Activated T-helper 1 cell treated with Interleukin-2 at 50 U/mL for 16 hours (primary cell): Measurements from ENCODE around the gene TBPL2.
"Not testable (repeated sequence)": the region's sequence is repeated elsewhere in the genome, so short reads cannot be mapped to it uniquely, and the experiment has no call there.

Source experiments
- DNase-seq: peaks from one replicate; pipeline ENCODE4 v3.0.0-alpha.2; 2020; ENCODE audit warnings: low read depth

Gene TBPL2

DNA sequence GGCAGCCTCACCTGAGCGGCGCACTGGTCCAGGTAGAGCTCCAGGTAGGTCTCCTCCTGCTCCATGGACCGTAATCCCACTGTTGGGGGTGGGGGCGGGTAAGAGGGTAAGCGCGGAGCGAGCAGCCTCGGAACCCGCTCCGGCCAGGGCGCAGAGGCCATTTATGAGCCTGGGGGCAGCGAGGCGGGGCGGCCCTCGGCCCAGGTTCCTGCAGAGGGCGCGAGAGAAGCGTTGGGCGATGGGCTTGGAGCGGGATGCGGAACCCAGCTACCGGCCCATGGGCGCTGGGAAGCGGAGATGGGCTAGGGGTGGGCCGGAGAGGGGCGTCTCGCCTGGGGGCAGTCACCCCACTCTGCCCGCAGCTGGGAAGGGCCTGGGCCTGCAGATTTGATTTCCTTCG, at the start of gene TBPL2:
TBPL2 (minus strand) TSS at position 232 of the 400 bp plus-strand sequence; CDS start at position 65, 167 bp downstream.
- no peak for DNase-seq

DNA sequence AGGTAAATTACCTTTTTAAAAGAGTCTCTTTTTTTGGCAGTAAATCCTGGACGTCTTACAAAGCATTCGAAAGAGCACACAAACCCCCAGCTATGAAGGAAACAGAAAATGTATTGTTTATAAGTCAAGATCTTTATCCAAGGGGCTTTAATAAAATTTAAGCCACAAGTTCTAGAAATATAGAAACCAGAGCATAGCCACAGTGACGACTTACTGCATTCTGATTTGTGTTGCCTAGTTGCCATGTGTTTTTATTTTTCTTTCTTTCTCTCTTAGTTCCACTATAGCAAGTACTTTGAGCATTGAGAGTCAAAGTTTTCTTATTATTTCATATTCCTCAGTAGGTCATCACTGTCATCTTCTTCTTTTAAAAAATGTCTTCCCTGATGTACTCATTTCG, 47.8 kb upstream of the TBPL2 start:
- DNase-seq, result no peak

DNA sequence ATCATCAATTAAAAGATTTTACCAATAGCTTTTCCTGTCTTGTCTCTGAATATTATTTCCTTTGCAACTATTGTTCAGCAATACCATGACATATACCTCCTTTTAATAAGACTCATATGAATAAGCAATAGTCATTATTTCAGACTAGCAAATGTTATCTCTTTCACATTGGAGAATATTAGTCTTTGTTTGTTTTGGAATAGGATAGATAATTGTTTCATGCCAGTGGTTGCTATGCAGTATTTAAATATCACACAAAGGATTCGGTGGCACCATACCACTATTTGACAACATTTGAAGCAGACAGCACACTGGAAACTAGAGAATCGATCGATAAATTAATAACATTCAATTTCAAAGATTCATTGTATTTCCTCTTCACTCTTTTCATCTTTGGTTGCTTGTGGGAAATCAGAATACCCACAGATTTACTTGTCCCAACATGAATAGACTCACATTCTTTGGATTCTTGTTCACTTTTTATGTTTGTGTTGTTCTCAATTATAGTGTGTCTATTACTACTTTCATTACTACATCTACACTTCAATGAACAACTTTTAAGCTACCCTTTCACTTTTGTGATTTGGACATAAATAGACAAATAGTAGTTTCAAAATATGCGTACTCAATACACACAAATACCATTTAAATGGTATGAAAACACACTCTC, 42.7 kb upstream of the TBPL2 start:
- DNase-seq, result no peak

DNA sequence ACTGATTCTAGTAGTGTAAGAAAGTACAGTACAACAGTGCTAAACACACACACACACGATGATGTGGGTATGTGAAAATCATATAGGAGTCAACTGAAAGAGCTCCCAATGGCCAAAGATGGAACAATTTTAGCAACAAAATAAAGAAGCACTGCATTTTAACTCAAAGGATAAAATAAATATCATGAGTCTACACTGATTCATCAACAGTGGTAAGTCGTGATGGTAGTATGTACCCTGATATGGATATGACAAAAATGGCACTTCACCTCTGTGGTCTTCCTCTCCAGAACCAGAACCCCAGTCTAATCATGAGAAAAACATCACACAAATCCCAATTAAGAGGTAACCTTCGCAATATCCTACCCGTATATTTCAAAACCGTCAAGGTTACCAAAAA, 41.4 kb upstream of the TBPL2 start:
- no peak for DNase-seq

DNA sequence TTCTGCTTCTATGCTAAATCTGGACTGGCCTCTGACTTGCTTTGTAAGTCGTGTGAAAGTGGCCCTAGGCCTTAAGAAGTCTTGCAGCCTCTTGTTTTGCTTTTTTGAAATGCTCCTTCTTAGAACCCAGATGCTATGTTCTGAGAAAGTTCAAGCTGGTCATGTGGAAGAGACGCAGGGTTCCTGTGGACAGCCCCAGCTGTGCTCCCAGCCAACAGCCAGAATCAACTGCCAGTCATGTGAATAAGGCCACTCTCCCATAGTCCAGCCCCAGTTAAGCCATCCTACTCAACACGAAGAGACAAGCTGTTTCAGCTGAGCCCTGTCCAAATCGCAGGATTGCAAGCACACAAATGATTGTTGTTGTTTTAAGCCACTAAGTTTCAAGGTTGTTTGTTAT, 37.3 kb upstream of the TBPL2 start:
- DNase-seq, result no peak

DNA sequence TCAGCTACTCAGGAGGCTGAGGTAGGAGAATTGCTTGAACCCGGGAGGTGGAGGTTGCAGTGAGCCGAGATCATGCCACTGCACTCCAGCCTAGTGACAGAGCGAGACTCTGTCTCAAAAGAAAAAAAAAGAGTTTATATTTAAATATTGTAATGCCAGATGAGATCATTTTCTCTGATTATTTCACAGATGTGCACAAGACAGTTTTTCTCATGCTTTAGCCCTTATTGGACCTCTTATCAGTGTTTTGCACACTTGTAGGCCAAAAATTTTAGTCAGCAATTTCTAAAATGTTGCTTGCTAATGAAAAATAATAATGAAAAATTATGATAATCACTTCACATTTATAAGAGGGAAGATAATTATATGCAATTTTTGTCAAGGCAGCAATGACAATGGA, 36.0 kb upstream of the TBPL2 start:
- DNase-seq, result not testable (repeated sequence)

DNA sequence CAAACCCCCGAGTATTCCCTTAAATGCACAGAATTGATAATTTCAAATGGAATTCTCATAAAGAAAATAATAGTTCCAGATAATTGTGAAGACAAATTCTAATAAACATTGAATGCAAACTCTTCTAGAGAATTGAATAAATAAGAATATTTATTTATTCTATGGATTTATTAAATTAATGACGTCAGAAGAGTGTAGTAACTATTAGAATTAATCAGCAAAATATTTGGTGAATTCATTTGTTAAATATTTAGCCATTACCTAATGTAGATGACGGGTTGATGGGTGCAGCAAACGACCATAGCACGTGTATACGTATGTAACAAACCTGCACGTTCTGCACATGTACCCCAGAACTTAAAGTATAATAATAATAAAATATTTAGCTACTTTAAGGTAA, 33.4 kb upstream of the TBPL2 start:
- no peak for DNase-seq

DNA sequence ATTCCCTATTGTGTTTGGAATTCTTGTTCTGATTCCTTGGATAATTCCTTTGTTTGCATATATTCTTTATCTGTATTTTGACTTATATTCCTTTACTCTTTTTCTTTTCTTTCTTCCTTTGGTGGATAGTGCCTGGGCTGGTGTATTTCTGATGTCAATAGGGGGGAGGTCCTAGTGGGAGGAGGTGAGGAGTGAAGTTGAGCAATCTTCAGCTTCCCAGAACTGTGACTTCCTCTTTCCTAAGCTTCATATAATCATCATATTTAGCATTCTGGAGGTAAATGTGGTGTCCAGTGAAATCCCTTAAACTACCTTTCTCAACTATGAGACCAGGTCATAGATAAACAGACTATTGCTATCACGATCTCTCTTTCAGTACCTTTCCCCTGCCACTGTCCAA, 29.6 kb upstream of the TBPL2 start:
- DNase-seq, result no peak

DNA sequence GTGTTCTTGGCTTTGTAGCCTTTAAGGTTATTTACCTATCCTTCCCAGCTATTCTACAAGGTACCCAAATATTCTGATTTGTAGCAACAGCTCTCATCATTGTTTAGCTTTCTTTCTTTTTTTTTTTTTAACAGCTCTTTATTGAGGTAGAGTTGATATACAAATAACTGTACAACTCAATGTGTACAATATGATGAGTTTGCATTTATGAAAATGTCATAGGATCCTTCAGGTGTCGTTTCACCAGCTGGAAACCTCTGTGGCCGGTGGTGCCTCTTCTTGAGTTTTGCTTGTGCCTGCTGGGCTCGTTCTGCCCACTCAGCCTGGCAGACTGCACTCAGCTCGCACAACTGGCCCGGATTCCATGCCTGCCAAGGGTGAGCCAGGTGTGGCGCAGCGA, 26.9 kb upstream of the TBPL2 start:
- DNase-seq, result no peak

DNA sequence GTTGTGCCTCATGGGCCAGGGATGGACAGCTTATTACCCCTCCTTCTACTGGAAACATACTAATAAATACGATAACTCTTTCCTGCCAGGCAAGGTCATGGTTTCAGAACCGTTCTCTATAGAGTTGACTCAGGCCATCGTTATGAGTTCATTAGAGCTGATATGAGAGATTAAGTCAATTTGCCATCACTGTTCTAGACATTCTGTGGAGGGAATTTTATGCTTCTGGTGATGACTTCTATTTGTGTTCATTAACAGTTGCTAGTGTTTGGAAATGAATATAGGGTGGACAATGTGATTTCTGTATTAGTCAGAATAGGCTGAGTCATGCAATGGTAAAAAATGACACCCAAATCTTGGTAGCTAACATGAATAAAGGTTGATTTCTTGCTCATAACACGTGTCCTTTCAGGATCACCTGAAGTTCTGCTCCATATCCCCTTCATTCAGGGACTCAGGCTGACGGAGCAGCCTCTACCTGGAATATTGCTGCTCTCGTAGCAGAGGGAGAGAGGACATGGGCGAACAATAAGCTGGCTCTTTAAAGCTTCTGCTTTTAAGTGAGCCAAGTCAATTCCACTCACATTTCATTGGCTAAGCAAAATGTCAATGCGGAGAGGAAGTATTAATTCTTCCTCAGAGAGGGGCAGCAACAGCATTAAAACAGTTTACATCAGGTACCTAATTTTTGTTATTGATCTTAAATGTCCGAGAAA, 18.5 kb upstream of the TBPL2 start:
- no peak for DNase-seq

DNA sequence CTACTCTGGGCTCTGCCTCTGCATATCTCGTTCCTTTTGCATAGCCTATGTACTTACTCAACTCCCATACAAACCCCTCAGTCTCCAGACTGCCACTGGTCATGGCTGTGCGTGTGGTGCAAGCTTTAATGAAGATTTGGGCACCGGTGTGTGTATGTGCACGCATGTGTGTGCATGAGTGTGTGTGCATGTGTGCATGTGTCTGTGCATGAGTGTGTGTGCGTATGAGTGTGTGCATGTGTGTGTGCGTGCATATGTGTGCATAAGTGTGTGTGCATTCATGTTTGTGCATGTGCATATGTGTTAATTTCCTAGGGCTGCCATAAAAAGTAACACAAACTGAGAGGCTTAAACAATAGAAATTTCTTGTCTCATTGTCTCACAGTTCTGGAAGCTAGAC, 17.1 kb upstream of the TBPL2 start:
- DNase-seq, result no peak

DNA sequence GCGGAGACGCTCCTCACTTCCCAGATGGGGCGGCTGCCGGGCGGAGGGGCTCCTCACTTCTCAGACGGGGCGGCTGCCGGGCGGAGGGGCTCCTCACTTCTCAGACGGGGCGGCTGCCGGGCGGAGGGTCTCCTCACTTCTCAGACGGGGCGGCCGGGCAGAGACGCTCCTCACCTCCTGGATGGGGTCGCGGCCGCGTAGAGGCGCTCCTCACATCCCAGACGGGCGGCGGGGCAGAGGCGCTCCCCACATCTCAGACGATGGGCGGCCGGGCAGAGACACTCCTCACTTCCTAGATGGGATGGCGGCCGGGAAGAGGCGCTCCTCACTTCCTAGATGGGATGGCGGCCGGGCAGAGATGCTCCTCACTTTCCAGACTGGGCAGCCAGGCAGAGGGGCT, 16.0 kb upstream of the TBPL2 start:
- not testable (repeated sequence) for DNase-seq

DNA sequence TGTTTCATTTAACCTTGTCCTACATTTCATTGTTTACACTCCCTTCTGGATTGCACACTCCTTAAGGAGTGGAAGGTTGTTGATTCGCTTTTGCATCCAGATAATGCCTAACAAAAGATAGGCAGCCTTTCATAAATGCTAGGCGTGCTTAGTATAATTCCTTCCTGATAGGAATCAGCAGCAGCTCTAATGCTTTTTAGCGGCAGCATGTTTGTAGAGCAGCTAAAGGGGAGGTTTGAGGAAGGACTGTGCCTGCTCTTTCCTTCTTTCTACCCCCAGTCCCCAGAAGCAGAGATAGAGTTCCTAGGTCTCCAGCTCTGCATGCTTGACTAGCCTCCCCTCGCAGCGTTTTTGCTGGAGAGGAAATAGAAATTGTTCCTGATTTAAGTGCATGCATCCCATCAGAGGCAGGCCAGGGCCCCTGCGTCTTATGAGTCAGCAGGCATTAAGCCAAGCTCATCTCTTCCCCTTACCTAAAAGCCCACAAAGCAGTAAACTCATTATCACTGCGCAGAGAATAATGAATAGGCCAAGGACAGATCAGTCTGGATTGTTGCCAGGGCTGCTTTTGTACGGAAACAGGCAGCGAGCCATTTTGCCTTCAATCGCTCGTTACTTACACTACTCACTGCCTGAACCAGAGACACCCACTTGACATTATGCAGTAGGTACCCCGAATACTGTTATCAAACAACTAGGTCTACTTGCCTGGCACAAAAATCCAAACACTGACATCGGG, 14.0 kb upstream of the TBPL2 start:
- DNase-seq, result no peak

DNA sequence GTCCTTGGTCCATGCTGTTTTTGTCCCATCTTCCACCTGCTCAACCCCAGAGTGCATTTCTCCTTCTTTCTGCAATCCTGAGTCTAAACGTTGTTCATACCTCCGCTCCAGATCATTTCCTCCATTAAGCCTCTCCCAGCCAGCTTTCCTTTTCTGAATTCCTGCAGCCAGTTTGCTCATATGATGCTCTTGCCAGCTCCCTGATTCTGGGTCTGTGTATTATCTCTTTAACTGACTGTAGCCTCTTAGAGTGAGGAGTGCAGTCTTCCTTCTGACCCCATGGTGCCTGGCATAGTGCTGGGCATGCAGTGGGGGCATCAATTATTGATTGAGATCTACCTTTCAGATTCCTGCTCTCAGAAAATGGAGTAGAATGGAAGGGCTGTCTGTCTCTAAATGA, 11.5 kb upstream of the TBPL2 start:
- DNase-seq, result no peak

DNA sequence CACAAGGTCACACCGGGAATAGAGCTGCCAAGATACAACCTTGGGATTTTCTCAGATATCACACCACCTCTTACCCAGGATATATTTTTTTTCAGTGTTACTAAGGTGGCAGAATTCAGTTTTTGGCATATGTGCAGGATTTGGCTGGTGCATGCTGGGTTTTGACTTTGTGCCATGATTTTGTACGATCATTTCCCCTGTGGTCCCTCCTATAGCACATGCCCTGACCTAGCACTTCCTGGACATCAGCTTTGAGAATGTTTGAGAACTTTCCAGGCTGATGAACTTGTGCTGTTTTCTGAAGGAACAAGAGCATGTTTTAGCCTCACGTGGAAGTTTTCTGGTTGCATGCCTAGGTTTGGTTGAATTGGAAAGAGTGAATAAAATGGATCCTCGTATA, 11.0 kb upstream of the TBPL2 start:
- no peak for DNase-seq

DNA sequence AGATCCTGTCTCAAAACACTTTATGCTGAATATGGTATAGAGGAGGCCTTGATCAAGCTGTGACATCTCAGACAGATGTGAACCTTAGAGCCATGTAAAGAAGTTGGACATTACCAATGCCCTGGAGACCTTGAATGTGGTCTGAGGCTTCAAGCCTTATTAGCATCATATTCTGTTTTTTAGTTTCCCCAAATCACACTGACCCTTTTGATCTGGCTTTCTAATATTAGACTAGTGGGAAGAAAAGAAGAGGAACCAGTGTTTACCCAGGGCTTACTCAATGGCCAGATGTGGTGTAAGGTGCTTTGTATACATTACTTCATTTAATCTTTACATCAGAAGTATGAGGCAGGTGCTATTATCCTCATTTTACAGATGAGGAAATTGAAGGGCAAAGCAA, 10.6 kb upstream of the TBPL2 start:
- DNase-seq, result no peak

DNA sequence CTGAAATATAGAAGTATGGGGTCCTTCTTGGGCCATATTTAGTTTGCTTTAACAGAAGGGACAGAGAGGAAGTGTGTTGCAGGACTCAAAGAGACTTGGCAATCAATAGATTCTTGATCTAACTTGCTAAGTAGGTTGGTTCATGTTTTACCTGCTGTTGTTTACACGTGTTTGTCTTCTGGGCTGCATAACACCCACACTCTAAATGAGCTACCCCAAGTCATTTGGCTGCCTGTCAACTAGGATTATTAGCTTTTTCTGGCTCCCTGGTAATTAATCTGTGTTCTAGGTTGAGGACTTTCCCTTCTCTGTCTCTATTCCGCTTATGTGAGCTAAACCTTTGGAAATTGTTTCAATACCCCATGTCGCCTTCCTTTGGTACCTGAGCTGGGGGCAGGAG, 10.1 kb upstream of the TBPL2 start:
- no peak for DNase-seq

DNA sequence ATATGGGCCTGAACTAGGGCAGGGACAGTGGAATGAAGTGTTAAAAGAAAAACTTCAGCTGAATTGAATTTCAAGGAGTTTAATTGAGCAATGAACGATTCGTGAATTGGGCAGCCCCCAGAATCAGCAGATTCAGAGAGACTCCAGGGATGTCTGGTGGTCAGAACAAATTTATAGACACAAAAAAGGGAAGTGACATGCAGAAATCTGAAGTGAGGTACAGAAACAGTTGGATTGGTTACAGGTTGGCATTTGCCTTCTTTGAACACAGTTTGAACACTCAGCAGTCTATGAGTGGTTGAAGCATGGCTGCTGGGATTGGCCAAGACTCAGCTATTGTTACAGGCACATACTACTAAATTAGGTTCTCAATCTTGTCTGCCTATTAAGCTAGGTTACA, 9.7 kb upstream of the TBPL2 start:
- DNase-seq, result no peak

DNA sequence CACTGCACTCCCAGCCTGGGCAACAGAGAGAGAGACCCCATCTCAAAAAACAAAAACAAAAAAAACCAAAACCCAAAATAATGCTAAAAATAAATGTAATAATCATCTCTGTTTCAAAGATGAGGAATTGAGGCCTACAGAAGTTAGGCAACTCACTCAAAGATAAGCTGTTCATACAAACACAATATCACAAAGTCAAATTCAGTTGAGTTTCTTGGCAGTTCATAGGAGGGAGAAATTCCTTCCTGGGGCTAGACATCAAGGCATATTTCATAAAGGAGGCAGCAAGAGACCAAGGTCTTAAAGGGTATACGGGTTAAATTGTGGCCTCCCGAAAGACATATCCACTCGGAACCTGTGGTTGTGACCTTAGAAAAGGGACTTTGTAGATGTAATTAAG, 8.7 kb upstream of the TBPL2 start:
- DNase-seq, result no peak

DNA sequence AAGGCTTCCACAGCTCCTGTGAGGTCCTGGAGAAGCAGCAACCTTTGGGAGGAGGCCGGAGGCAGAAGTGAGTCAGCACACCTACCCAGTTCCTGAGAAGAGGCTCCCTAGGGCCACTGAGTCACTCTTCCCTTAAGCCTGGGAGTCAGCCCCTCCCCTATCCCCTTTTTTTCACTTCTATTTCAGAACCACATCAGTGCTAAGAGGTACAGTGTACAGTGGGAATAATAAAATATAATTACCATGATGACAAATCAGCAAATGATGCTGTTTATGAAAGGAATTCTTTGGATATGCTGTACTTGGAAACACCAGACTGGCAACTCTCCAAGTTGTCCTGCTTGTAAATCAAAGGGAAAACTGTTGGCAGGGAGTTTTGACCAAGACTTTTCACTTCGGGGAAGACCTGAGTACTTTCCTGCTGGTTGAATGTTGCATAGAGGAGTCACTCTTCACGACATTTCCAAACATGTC, 7.8 kb upstream of the TBPL2 start:
- DNase-seq, result no peak

DNA sequence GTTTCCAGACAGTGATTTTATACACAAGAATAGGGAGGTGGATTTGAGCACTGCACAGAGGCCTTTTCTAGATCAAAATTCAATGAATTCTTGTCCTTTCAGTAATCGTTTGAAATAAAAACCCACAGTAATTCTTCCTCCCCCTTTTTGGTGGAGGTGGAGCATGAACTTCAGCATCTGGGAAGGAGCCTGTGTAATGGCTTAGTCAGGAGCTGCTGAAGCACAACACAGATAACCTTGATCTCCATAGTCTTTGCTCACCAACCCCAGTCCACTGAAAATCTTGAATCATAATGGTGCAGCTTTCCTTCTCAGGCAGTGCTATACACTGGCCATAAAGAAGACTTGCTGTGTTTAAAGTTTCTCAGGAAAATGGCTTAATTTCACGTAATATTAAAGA, 6.4 kb upstream of the TBPL2 start:
- no peak for DNase-seq

DNA sequence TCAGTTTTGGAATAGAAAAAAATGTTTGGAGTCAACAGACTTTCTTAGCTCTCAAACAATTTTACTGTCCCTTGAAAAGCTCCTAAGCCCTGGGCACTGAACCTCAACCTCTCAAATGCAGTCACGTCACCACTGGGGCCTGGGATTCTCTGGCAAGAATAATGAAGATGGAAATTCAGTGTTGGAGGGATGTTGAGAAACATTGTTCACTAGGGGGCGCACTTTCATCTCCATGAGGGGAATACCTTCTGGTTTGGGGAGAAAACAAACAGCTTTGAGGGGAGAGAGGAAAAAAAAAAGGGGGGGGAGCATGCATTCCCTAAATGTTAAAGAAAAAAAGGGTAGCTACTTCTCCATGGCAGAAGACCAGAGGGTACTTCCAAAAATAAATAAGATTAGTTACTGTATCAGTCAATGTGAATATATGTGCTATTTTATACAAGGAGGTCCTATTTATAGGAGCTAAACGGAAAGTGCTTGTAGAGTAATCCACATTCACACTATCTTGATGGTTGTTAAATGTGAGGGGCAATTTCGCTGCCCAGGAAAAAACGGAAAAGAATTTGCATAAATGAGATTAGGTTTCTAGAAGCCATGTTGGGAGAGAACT, 5.8 kb upstream of the TBPL2 start:
- no peak for DNase-seq

DNA sequence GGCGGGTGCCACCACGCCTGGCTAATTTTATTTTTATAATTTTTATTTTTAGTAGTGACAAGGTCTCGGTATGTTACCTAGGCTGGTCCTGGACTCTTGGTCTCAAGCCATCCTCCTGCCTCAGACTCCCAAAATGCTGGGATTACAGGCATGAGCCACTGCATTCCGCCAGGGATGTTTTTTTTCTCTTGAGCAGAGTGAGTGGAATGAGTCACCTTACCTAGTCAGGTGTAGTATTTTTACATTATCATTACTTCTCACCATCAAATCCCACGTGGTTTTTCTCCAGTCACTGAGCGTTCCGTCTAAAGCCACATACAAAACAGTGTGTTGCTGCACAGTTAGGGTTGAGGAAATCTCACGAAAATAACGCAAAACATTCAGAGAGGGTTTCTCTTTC, 870 bp upstream of the TBPL2 start:
- DNase-seq, result no peak
